Astrocyte of the spinal cord (primary cell): ENCODE measurements around the gene EMILIN1.
A peak's percentile ranks its signal among the peaks of the same experiment; 100 is the strongest.

ENCODE experiments used
- DNase-seq: peaks from one replicate; pipeline ENCODE4 v3.0.0; 2011; ENCODE audit warnings: low read depth, low spot score
- H3K4me3 ChIP-seq: 2 replicates; pipeline ENCODE4 v1.5.1; 2011; ENCODE audit warnings: low read depth, mild to moderate bottlenecking, low read length, moderate library complexity
- in situ Hi-C: cut with HindIII; loops from 2 replicates; pipeline ENCODE4 v1.10.0; 2017; ENCODE audit warnings: low sequenced_read_pairs
- TF ChIP-seq, protein P1 (sequence below): IDR thresholded peaks from 2 replicates; pipeline ENCODE4 v1.5.1; 2012; ENCODE audit warnings: low read depth, mild to moderate bottlenecking, low read length, inconsistent platforms

Gene EMILIN1

DNA sequence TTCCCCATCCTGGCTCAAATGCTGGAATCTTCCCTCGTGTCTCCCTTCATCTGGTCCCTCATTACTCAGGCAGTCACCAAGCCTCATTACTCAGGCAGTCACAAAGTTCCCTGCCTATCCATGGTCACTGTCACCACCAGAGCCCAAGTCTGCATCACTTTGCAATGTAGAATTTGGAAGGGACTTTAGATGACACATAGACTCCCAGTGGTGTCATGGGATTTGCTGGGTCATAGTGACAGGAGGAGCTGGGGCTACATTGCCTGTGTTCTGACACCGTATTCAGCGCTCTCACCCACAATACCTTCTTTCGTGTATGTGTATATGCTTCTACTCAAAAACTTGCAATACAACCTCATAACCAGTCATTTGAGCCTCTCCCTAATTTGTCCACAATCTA lies 2.1 kb upstream of the EMILIN1 start:
- in situ Hi-C loops, result no loop called here
- no peak overlapping the region for H3K4me3 ChIP-seq
- DNase-seq, result no peak
- TF ChIP-seq, protein P1, sequence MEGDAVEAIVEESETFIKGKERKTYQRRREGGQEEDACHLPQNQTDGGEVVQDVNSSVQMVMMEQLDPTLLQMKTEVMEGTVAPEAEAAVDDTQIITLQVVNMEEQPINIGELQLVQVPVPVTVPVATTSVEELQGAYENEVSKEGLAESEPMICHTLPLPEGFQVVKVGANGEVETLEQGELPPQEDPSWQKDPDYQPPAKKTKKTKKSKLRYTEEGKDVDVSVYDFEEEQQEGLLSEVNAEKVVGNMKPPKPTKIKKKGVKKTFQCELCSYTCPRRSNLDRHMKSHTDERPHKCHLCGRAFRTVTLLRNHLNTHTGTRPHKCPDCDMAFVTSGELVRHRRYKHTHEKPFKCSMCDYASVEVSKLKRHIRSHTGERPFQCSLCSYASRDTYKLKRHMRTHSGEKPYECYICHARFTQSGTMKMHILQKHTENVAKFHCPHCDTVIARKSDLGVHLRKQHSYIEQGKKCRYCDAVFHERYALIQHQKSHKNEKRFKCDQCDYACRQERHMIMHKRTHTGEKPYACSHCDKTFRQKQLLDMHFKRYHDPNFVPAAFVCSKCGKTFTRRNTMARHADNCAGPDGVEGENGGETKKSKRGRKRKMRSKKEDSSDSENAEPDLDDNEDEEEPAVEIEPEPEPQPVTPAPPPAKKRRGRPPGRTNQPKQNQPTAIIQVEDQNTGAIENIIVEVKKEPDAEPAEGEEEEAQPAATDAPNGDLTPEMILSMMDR, result no peak

- in situ Hi-C loops, result no loop called here
- H3K4me3 ChIP-seq, result no peak overlapping the region
- no peak for DNase-seq
- TF ChIP-seq, protein P1, result no peak
Measured at GRCh38 chr2:27077231-27077630, 1.2 kb upstream of the EMILIN1 start.

DNA sequence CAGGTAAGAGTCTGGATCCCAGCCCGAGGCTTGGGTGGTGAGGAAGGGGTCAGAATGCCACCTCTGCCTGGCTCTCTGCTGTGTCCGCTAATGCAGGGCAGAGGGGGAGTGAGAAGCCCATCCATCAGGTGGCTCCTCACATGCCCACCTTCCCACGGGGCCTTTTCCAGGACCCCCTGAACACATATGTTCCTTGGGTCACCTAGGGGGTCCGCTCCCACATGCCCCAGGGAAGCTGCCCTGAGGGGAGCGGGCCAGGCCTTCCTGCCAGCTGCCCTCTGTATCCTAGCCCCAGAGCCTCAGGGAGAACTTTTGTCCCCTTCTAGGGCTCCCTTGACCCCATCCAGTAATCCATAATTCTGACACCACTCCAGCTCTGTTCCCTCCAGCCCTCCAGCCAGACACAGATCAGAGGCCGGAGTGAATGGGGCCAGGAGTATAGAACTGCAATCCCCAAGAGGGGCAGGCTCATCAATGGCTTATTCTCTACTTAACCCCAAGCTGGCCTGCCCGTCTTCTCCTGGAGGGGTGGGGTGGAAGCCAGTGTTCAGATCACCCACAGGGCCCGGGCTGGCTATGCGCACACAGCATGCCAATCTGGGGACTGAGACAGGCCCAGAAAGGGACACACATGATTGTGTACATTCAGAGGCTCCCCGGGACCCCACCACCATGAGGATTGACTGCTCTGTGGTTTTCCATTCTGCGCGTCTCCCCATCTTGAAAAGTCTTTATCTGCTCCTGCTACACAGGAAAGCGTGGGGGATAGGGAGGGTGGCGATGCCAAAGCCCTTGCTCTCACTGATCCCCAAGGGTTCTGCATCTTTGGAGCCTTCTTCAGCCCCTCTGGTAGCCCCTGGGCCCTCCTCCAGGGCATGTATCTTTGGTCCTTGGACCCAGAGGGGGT lies 1.1 kb downstream of the EMILIN1 start:
- peak overlapping the region; percentile 62 for H3K4me3 ChIP-seq
- TF ChIP-seq, protein P1, result no peak
- in situ Hi-C loops, result no loop called here
- no peak for DNase-seq

DNA sequence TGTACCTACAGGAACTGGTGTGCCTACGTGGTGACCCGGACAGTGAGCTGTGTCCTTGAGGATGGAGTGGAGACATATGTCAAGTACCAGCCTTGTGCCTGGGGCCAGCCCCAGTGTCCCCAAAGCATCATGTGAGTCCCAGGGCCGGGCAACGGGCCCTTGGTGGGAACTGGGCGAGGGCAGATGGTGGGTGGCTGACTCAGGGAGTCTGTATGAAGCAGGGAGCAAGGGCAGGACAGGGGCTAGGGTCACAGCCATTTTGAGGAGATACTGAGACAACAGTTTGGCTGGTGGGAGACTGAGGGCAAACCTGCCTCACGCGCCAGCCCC lies 1.7 kb downstream of the EMILIN1 start:
- peak overlapping the region; percentile 62 for H3K4me3 ChIP-seq
- no peak for DNase-seq
- TF ChIP-seq, protein P1, result no peak
- in situ Hi-C loops, result no loop called here

DNA sequence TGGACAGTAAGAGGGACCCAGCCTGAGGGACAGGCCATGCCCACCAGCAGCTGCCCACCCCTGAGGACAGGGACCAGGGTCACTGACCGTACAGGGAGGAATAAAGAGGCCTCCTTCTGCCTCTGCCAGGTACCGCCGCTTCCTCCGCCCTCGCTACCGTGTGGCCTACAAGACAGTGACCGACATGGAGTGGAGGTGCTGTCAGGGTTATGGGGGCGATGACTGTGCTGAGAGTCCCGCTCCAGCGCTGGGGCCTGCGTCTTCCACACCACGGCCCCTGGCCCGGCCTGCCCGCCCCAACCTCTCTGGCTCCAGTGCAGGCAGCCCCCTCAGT lies 2.2 kb downstream of the EMILIN1 start:
- peak overlapping the region; percentile 62 for H3K4me3 ChIP-seq
- in situ Hi-C loops, result no loop called here
- TF ChIP-seq, protein P1, result no peak
- DNase-seq, result no peak

DNA sequence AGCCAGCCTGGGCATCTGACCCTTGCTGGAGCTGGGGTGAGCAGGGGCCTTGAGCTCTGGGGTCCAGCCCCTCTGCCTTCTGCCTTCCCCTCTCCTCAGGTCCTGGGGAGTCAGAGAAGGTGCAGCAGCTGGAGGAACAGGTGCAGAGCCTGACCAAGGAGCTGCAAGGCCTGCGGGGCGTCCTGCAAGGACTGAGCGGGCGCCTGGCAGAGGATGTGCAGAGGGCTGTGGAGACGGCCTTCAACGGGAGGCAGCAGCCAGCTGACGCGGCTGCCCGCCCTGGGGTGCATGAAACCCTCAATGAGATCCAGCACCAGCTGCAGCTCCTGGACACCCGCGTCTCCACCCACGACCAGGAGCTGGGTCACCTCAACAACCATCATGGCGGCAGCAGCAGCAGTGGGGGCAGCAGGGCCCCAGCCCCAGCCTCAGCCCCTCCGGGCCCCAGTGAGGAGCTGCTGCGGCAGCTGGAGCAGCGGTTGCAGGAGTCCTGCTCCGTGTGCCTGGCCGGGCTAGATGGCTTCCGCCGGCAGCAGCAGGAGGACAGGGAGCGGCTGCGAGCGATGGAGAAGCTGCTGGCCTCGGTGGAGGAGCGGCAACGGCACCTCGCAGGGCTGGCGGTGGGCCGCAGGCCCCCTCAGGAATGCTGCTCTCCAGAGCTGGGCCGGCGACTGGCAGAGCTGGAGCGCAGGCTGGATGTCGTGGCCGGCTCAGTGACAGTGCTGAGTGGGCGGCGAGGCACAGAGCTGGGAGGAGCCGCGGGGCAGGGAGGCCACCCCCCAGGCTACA lies 3.8 kb downstream of the EMILIN1 start:
- in situ Hi-C loops, result no loop called here
- DNase-seq, result no peak
- no peak overlapping the region for H3K4me3 ChIP-seq
- TF ChIP-seq, protein P1, result no peak
